IPS-15b (cell line): ENCODE data around the gene RDH13.
A peak's percentile ranks its signal among the peaks of the same experiment; 100 is the strongest.
"Not testable (repeated sequence)": the region's sequence is repeated elsewhere in the genome, so short reads cannot be mapped to it uniquely, and the experiment has no call there.

ENCODE experiments used
- H3K27me3 ChIP-seq: one replicate; pipeline ENCODE4 v1.6.1; 2013; ENCODE audit warnings: low read length; ENCODE audit not compliant: control insufficient read depth, insufficient read depth
- H3K36me3 ChIP-seq: one replicate; pipeline ENCODE4 v1.6.1; 2013; ENCODE audit warnings: low read length; ENCODE audit not compliant: control insufficient read depth, insufficient read depth
- H3K4me1 ChIP-seq: one replicate; pipeline ENCODE4 v1.6.1; 2013; ENCODE audit warnings: mild to moderate bottlenecking, low read length; ENCODE audit not compliant: control insufficient read depth, insufficient read depth
- H3K4me3 ChIP-seq: one replicate; pipeline ENCODE4 v1.5.1; 2013; ENCODE audit warnings: low read depth, low read length
- H3K9ac ChIP-seq: one replicate; pipeline ENCODE4 v1.6.1; 2013; ENCODE audit warnings: low read depth, mild to moderate bottlenecking, low read length
- H3K9me3 ChIP-seq: one replicate; pipeline ENCODE4 v1.6.1; 2013; ENCODE audit warnings: mild to moderate bottlenecking, low read length; ENCODE audit not compliant: control insufficient read depth, insufficient read depth

The RDH13 gene

GRCh38 chr19:55068950-55069864, 6.3 kb upstream of the RDH13 start:
- Histone ChIP-seq H3K9ac (no peak overlapping the region), H3K4me1 (peaks cover 12% of the 10 kb centered on the region), H3K9me3 (no peaks in the 10 kb centered on the region), H3K36me3 (no peaks in the 10 kb centered on the region), H3K4me3 (peak overlapping the region; percentile 59), H3K27me3 (peaks cover 65% of the 10 kb centered on the region)

GRCh38 chr19:55067869-55068268, 4.9 kb upstream of the RDH13 start:
- Histone ChIP-seq H3K4me1 (peaks cover 12% of the 10 kb centered on the region), H3K36me3 (no peaks in the 10 kb centered on the region), H3K4me3 (no peak overlapping the region), H3K9ac (no peak overlapping the region), H3K27me3 (peaks cover 66% of the 10 kb centered on the region), H3K9me3 (no peaks in the 10 kb centered on the region)

DNA sequence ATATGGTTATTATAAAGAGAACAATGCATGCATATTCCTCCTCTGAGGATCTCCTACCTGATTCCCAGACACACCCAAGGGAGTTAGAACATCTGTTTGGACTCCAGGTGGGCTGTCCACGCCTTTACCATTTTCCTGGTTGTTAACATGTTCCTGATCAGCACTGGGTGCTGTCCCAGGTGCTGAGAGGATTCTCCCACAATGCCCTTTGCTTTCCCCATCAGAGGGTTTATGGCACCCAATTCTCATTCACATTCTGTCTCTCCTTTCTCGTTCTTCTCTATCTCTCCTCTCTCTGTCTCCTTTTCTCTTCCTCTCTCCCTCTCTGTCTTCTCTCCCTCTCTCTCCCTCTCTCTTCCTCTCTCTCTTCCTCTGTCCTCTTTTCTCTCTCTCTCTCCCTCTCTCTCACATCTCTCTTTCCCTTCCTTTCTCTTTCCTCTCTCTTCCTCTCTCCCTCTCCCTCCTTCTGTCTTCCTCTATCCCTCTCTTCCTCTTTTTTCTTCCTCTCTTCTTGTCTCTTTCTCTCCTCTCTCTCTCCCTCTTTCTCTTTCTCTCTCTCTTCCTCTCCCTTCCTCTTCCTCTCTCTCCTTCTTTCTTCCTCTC, 3.3 kb upstream of the RDH13 start:
- Histone ChIP-seq H3K36me3 (no peaks in the 10 kb centered on the region), H3K4me3 (no peak overlapping the region), H3K9ac (no peak overlapping the region), H3K9me3 (no peaks in the 10 kb centered on the region), H3K4me1 (peaks cover 8% of the 10 kb centered on the region), H3K27me3 (peaks cover 56% of the 10 kb centered on the region)

GRCh38 chr19:55065516-55065915, 2.6 kb upstream of the RDH13 start:
- H3K27me3 ChIP-seq = peaks cover 49% of the 10 kb centered on the region

GRCh38 chr19:55063492-55063843, 520 bp upstream of the RDH13 start:
- H3K27me3 ChIP-seq = peaks cover 36% of the 10 kb centered on the region
- no peak overlapping the region for H3K9ac ChIP-seq
- no peaks in the 10 kb centered on the region for H3K4me1 ChIP-seq
- no peaks in the 10 kb centered on the region for H3K36me3 ChIP-seq
- H3K4me3 ChIP-seq = no peak overlapping the region
- no peaks in the 10 kb centered on the region for H3K9me3 ChIP-seq

More at GRCh38 chr19:55065516-55065915, 2.6 kb upstream of the RDH13 start:
- not testable (repeated sequence) for H3K4me1 ChIP-seq, H3K9me3 ChIP-seq, H3K36me3 ChIP-seq, H3K4me3 ChIP-seq, H3K9ac ChIP-seq

DNA sequence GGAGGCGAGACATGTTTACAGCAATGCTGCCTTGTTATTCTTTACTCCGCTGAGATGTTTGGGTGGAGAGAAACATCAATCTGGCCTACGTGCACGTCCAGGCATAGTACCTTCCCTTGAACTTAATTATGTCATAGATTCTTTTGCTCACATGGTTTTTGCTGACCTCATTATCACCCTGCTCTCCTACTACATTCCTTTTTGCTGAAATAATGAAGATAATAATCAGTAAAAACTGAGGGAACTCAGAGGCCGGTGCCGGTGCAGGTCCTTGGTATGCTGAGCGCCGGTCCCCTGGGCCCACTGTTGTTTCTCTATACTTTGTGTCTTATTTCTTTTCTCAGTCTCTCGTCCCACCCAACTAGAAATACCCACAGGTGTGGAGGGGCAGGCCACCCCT, 2.7 kb downstream of the RDH13 start:
- H3K9ac ChIP-seq, H3K27me3 ChIP-seq, H3K4me1 ChIP-seq, H3K9me3 ChIP-seq, H3K36me3 ChIP-seq, H3K4me3 ChIP-seq: not testable (repeated sequence)

DNA sequence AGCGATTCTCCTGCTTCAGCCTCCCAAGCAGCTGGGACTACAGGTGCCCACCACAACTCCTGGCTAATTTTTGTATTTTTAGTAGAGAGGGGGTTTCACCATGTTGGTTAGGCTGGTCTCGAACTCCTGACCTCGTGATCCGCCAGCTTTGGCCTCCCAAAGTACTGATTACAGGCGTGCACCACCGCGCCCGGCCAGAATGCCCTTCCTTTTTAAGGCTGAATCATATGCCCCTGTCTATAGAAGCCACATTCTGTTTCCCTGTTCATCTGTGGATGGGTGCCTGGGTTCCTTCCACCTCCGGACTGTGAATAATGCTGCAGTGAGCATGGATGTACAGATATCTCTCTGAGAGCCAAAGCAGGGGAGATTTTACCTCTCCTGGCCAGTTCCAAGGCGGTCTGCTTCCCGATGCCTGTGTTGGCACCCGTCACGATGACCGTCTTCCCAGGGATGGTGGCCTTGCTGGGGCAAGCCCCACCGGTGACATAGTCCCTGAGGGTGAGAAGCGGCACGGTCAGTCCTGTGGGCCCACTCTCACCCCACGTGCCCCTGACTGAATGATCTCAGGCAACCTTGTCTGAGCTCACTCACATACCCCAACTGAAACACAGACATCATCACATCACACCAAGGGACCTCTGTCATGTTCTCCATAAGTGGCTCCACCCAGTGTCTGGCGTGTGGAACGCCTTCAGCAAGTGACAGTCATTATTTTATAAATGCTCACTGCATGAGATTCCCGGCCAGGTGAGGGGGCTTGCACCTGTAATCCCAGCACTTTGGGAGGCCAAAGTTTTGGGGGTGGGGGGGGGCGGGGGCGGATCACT, 4.0 kb downstream of the RDH13 start:
- H3K36me3 ChIP-seq = peaks cover 11% of the 10 kb centered on the region

DNA sequence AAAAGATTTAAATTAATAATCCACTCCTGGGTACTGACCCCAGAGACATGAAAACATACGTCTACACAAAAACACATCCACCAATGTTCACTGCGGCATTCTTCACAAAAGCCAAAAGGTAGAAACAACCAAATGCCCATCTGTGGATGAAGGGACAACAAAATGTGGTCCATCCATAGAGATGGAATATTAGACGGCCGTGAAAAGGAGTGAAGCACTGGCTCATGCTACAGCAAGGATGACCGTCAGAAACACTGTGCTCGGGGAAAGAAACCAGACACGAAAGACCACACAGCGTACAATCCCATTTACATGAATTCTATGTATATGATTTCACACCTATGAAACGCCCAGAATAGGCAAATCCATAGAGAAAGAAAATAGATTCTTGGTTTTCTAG, 6.1 kb downstream of the RDH13 start:
- no peak overlapping the region for H3K4me3 ChIP-seq
- no peaks in the 10 kb centered on the region for H3K9me3 ChIP-seq
- H3K9ac ChIP-seq = no peak overlapping the region
- H3K36me3 ChIP-seq = peaks cover 18% of the 10 kb centered on the region
- no peaks in the 10 kb centered on the region for H3K27me3 ChIP-seq
- H3K4me1 ChIP-seq = no peaks in the 10 kb centered on the region

More for the DNA sequence above, 4.0 kb downstream of the RDH13 start:
- Histone ChIP-seq H3K27me3 (peaks cover 5% of the 10 kb centered on the region), H3K4me1 (no peaks in the 10 kb centered on the region), H3K9ac (no peak overlapping the region), H3K9me3 (no peaks in the 10 kb centered on the region), H3K4me3 (no peak overlapping the region)

DNA sequence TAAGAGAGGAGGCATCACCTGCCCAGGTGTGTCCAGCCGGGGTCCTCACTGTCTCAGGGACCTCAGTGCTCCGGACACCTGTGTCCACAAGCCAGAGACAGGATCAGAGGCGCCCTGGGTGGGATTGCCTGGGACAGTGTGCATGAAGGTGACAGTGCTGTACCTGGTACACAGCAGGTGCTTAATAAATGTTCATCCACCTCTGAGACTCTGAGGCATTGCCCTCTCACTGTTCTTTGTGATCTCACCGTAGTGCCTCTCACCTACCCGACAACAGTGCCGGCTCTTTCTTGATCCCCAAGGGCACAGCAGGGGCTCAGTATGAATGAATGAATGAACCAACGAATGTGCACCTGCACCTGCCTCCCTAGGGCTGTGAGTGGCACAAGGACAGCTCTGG, 9.2 kb downstream of the RDH13 start:
- Histone ChIP-seq H3K36me3 (peaks cover 37% of the 10 kb centered on the region), H3K27me3 (no peaks in the 10 kb centered on the region), H3K4me1 (no peaks in the 10 kb centered on the region), H3K9me3 (no peaks in the 10 kb centered on the region), H3K4me3 (no peak overlapping the region), H3K9ac (no peak overlapping the region)

DNA sequence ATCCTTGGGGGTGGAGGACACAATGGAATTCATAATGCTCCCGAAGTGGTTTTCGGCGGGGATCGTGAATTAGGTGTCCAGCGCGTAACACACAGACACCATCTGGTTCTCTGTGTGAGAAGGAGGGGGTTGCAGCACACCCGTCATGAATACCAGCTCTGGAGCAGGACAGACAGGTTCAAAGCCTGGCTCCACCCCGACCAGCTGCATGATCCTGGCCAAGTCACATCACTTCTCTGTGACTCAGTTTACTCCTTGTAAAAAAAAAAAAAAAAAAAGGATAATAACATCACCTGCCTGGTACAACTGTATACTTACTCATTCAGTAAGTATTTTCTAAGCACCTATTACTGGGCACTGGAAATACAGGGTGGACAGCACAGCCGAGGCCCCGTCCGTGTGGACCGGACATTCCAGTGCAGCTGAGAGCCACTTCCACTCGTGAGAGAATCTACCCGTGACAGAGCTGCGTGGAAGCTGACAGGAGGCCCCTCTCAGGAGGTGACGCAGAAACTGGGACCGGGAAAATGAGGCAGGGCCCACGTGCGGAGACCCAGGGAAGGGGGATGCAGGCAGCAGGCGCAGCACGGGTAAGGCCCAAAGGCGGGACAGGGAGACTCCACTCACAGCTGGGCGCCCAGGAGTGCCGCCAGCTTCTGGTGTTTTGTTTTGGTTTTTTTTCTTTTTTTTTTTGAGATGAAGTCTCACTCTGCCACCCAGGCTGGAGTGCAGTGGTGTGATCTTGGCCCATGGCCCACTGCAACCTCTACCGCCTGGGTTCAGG, 12.0 kb downstream of the RDH13 start:
- Histone ChIP-seq H3K27me3 (no peaks in the 10 kb centered on the region), H3K4me1 (no peaks in the 10 kb centered on the region), H3K9me3 (no peaks in the 10 kb centered on the region), H3K9ac (no peak overlapping the region), H3K36me3 (peaks cover 58% of the 10 kb centered on the region), H3K4me3 (no peak overlapping the region)

DNA sequence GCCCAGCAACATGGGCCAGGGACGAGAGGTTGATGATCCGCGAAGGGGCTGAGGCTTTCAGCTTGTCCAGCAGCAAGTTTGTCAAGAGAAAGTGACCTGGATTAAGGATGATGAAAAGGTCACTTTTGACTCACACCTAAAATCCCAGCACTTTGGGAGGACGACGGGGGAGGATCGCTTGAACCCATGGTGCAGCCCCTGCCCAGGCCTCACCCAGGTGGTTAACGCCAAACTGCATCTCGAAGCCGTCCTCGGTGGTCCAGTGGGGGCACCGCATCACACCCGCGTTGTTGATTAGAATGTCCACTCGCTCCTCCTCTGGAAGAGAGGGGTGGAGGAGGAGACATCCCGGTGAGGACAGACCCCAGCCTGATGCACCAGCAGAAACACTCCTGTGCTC, 14.5 kb downstream of the RDH13 start:
- Histone ChIP-seq H3K9ac (no peak overlapping the region), H3K4me3 (no peak overlapping the region), H3K9me3 (no peaks in the 10 kb centered on the region), H3K36me3 (peaks cover 63% of the 10 kb centered on the region), H3K4me1 (no peaks in the 10 kb centered on the region), H3K27me3 (no peaks in the 10 kb centered on the region)
